NCI-H510A (cell line): ENCODE results near the gene SPARCL1.
"Not testable (repeated sequence)": the region's sequence is repeated elsewhere in the genome, so short reads cannot be mapped to it uniquely, and the experiment has no call there.

Experiments used
- DNase-seq: peaks from one replicate; lab custom pipeline; 2025; lab: John Stamatoyannopoulos, UW

SPARCL1 gene

GRCh38 chr4:87499403-87500091, 29.6 kb downstream of the SPARCL1 start:
- DNase-seq: no peak

GRCh38 chr4:87498446-87498900, 30.7 kb downstream of the SPARCL1 start:
- DNase-seq: no peak

DNA sequence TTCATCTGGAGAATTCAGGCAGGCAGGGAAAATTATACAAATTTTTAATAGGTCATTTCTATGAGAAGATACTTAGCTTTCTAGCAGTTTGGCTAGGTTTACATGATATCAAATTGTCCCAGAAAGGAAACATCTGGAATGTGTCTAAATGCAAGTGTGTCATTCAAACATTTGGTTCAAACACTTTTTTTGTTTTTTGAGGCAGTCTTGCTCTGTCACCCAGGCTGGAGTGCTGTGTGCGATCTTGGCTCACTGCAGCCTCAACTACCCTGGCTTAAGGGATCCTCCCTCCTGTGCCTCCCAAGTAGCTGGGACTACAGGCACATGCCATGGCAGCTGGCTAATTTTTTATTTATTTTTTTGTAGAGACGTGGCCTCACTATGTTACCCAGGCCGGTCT, 31.6 kb downstream of the SPARCL1 start:
- no peak for DNase-seq

DNA sequence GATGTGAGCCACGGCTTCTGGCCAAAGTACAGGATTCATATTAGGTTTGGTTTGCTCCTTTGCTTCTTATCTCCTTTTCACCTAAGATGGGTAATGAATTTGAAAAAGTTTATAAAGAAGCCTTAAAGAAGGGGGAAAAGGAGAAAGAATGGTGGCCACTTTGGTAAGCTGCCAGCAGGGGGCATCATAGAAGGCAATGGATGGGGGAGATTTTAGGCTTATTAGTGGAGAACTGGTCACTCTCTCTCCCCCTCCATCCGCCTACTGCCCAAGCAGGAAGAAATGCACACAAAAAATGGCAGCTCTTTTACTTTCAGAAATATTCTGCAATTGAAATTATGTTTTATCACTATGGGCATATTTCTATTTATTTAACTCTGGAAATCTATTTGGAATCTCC, 32.0 kb downstream of the SPARCL1 start:
- DNase-seq: no peak

DNA sequence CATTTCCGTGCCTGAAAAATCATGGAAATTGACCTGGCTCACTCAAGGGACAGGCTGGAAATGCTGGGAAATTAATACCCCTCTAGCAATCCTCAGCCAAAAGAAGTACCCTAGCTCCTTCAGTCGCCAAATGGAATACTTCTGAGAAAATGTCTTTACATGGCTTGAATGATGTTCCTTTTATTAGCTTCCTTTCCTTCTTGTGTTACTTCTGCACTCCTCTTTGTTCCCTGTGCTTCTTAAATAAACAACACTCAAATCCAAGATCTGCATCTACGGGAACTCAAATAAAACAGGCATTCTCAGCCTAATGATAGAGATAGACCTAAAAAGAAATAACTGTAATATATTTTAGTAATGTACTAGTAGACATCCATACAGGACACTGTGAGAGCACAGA, 36.1 kb downstream of the SPARCL1 start:
- DNase-seq: no peak

DNA sequence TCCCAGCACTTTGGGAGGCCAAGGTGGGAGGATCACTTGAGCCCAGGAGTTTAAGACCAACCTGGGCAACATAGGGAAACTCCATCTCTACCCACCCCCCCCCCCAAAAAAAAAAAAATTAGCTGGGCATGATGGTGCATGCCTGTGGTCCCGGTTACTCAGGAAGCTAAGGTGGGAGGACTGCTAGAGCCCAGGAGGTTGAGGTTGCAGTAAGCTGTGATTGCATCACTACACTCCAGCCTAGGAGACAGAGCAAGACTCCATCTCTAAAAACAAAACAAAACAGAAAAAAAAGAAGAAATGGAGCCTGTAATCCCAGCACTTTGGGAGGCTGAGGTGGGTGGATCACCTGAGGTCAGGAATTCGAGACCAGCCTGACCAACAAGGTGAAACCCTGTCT, 37.3 kb downstream of the SPARCL1 start:
- DNase-seq: not testable (repeated sequence)

DNA sequence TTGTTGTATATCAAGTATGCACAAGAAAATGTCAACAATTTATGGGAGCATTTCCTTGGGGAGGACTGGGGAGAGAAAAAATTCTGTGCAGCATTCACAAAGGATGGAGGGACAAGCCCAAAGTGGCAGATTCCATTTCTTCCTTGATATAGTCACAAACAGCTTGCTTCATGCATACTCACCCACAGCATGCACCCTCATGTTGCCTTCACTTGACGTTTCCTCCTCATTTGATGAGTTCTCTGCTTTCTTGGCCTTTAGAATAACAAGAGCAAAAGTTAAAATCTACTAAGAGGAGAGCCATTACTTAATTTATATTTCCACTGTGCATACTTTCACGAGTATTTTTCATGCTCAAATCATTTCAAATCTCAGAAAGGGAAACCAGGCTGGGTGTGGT, 37.7 kb downstream of the SPARCL1 start:
- no peak for DNase-seq

GRCh38 chr4:87490664-87491369, 38.4 kb downstream of the SPARCL1 start:
- DNase-seq: no peak

- no peak for DNase-seq
Measured at GRCh38 chr4:87489678-87490077, 39.5 kb downstream of the SPARCL1 start.

DNA sequence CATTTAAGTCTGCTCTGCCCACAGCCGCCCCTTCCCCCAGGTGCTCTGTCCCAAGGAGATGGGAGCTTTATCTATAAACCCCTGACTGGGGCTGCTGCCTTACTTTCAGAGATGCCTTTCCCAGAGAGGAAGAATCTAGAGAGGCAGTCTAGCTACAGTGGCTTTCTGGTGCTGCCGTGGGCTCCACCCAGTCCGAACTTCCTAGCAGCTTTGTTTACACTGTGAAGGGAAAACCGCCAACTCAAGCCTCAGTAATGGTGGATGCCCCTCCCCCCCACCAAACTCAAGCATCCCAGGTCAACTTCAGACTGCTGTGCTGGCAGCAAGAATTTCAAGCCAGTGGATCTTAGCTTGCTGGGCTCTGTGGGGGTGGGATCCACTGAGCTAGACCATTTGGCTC, 40.5 kb downstream of the SPARCL1 start:
- DNase-seq: not testable (repeated sequence)

GRCh38 chr4:87483247-87483646, 45.9 kb downstream of the SPARCL1 start:
- DNase-seq: not testable (repeated sequence)

DNA sequence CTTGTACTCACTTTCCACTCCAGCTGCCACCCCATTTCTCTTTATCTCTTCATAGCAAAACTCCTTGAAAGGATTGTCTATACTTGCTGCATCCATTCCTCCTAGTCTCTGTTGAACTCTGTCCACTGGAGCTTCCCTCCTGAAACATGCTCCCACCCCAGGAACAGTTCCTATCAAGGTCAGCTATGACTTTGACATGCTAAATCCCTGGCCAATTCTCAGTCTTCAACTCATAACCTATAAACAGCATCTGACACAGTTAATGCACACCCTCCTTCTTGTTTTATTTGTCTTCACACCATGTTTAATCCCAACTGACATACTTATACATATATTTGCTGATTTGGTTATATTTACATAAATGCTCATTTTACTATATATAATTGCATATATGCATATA, 47.8 kb downstream of the SPARCL1 start:
- DNase-seq: no peak

DNA sequence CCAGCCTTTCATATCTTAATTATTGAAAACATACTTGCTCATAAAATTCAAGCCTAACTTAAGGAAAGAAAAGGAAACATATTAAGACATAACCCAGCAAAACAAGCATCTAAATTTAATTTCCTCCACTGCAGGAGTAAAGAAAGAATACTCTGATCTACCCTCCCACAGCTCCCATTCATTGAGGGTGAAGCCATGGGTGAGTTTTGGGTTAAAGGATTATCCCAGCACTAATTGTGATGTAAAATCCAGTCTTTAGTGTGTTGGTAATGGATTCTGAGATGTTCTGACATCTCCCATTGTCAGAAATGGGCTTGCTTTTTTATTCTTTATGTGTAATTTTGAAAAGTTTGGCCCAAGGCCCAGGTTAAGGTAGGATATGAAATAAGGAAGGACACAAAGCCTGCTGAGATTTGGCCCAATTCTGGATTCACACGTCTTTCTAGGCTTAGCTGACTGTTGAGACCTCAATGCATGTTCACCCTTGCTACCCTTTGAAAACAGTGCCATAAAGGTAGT, 50.4 kb downstream of the SPARCL1 start:
- DNase-seq: no peak

DNA sequence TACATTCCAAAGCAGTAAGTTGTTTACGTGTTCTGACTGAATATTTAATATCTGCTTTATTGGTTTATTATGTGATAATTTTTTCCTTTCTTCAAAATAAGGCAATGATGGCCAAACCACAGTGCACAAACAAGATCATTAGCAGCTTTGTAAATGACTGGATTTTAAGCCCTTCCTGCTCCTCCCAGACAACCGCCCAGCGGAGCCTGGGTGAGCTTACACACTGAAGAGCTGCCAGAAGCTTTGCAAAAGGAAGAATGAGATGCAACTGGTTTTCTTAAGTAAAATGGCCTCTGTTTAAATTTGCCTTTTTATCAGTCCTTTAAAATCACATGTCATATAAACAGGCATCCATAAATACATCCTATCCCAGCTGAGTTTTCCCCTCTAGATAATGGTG, 52.2 kb downstream of the SPARCL1 start:
- DNase-seq: no peak

DNA sequence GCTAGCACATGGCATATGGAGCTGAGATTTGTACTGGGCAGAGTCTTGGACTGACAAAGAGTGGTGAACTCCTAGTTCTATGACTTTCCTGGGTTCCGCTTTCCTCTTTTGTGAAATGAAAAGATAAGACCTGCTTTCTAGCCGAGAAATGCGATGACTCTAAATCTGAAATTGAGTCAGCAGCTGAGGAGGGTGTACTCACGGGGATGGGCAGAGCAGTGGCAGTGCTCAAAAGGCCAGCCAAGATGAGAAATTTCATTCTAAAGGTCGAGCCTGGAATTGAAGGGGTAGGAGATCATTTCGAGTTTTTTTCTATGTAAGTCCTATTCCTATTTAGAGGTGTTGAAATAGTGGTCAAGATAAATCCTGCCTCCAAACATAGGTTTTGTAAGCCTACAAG, 59.8 kb downstream of the SPARCL1 start:
- DNase-seq: no peak

DNA sequence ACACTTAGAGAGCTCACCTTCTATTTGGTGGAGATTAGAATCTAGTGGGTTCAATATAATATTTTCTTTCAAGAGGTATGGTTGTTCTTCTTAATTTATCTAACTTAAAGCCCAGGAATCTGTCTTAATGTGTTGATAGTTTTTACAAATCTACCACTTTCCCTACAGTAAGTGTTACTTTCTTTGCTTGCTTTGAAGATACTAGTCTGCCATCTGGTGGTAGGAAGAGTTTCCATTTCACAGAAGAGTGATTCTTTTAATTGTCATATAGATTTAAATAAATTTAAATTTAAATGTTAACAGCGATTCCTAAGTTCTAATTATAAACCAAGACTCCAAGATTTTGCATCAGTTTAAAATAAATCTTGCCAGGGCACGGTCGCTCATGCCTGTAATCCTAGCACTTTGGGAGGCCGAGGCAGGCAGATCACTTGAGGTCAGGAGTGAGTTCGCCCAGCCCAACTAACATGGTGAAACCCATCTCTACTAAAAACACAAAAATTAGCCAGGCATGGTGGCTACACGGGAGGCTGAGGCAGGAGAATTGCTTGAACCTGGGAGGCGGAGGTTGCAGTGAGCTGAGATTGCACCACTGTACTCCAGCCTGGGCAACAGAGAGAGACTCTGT, 63.3 kb downstream of the SPARCL1 start:
- DNase-seq: no peak

DNA sequence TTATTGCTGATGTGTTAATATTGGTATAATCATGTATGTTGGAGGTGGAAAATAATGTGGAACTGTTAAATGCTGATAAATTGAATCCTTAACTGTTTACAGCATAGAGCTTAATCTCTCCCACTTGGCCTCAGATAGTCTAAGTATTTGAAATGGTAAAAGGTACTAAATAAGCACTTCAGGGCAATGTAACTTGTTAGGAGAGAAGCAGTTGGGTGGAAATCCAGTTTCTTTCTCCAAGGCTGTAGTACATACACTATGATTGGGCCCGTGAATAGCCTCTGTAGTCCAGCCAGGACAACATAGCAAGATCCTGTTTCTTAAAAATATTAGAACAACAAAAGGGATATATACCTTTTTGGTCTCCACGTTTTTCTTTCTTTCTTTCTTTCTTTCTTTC, 67.1 kb downstream of the SPARCL1 start:
- DNase-seq: no peak

GRCh38 chr4:87461281-87461700, 67.9 kb downstream of the SPARCL1 start:
- DNase-seq: no peak

DNA sequence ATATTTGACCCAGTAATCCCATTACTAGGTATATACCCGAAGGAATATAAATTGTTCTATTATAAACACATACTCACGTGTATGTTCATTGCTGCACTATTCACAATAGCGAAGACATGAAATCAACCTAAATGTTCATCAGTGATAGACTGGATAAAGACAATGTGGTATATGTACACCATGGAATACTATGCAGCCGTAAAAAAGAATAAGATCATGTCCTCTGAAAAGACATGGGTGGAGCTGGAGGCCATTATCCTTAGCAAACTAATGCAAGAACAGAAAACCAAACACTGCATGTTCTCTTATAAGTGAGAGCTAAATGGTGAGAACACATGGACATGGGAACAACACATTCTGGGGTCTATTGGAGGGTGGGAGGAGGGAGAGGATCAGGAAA, 70.3 kb downstream of the SPARCL1 start:
- no peak for DNase-seq

DNA sequence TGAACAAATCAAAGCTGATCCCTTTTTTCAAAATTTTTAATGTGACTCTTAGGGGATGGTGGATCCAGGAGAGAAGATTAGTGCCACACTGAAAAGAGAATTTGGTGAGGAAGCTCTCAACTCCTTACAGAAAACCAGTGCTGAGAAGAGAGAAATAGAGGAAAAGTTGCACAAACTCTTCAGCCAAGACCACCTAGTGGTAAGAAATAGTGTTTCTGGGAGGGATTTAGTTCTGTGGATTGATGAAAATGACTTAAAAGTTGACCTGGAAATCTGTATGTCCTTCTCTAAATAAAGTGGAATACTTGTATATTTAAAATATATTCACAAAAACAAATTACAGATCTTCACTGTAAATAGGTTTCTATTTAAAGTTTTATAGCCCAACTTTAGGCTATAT, 77.6 kb downstream of the SPARCL1 start:
- DNase-seq: no peak

GRCh38 chr4:87446375-87446774, 82.8 kb downstream of the SPARCL1 start:
- not testable (repeated sequence) for DNase-seq

DNA sequence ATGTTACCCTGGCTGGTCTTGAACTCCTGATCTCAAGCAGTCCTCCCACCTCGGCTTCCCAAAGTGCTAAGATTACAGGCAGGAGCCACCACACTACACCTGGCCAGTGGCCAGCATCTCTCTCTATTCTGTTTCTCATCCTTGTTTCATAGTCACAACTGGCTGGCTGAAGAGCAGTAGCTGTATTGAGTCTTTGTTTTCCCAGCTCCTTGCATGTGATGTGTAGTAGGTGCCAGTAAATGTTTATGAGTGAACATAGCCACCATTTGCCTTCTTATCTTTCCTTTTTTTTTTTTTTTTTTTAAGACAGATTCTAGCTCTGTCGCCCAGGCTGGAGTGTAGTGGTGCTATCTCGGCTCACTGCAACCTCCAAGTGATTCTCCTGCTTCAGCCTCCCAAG, 83.2 kb downstream of the SPARCL1 start:
- no peak for DNase-seq

GRCh38 chr4:87444741-87445140, 84.4 kb downstream of the SPARCL1 start:
- DNase-seq: no peak
